Hepatocyte (in vitro differentiated cells): ENCODE results near the gene SETBP1.

Experiments
- CTCF ChIP-seq: fragments of 200-600 bp; sonication (generic); IDR thresholded peaks from 2 replicates; pipeline ENCODE4 v1.5.1; 2016; ENCODE audit warnings: antibody characterized with exemption, mild to moderate bottlenecking; ENCODE audit not compliant: poor library complexity
- EZH2phosphoT487 ChIP-seq: fragments of 200-600 bp; sonication (generic); IDR thresholded peaks from one replicate; pipeline ENCODE4 v1.6.1; 2018; ENCODE audit warnings: antibody characterized with exemption, mild to moderate bottlenecking, low read depth, moderate library complexity; ENCODE audit not compliant: unreplicated experiment, severe bottlenecking

GRCh38 chr18:44936485-44936884, 255.8 kb downstream of the SETBP1 start:
- TF ChIP-seq CTCF, result no peak
- TF ChIP-seq EZH2phosphoT487, result no peak
